ENCODE measurements around the gene LIN37. TPM values are rescaled to one million over a fixed set of nuclear protein-coding genes. Genes with fewer than 3 reads are reported as not detected.

LIN37 gene
- total and polyA plus RNA-seq, 2 donors (not counting 3 experiments of a cell fraction or from before 2014, with no cell fraction given): 11.3 to 21.4 TPM

DNA sequence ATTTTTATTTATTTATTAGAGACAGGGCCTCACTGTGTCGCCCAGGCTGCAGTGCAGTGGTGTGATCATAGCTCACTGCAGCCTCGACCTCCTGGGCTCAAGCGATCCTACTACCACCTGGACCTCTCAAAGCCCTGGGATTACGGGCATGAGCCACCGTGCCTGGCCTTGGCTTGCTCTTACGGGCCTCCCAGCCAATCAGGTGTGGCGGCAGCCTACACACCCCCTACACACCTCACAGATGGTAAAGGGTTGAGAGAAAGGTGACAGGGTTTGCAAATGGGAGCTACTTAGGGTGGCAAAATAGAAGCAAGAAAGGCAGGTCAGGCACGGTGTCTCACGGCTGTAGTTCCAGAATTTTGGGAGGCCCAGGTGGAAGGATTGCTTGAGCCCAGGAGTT, 45.0 kb upstream of the LIN37 start:
- BruUV-seq (replicated peaks): no TSS peak
- no peak for FAIRE-seq

More for the DNA sequence above, 45.0 kb upstream of the LIN37 start:
- H3K36me3 ChIP-seq (ENCODE audit: control insufficient read depth in 2 of 2, extremely low read depth in 1 of 2, insufficient read depth in 2 of 2, low read length in 2 of 2): no peaks in the 10 kb centered on the region
- H3K27ac ChIP-seq (ENCODE audit: insufficient read depth, low read depth, low read length): no peak overlapping the region
- H3K9ac ChIP-seq (replicated peaks; ENCODE audit: extremely low read depth, insufficient read depth, low read length): no peak overlapping the region
- H2AFZ ChIP-seq (ENCODE audit: low read depth, low read length): no peak overlapping the region
- no peaks in the 10 kb centered on the region for H3K79me2 ChIP-seq (ENCODE audit: control insufficient read depth, insufficient read depth, low read length)
- no peaks in the 10 kb centered on the region for H3K4me1 ChIP-seq (ENCODE audit: control insufficient read depth, extremely low read depth, insufficient read depth, low read length)
- ChIA-PET CTCF (interaction anchor here (0.6 to 2.5 kb wide), 6 partner anchors 9 to 350 kb away, joined by 3 to 12 read pairs (median 4); no protein-coding TSS in a partner anchor), POLR2A (no interaction called here)
- no peak overlapping the region for H3K4me3 ChIP-seq (replicated peaks in 1 of 3; ENCODE audit: insufficient read depth in 1 of 3, low read depth in 1 of 3, low read length in 3 of 3)
- intact Hi-C loops (cut with micrococcal nuclease) (no loop called here), dilution Hi-C loops (cut with MboI; ENCODE audit: extremely low pct_ligation_motif_present, low sequenced_read_pairs) (no loop called here)
- H4K20me1 ChIP-seq (replicated peaks; ENCODE audit: control insufficient read depth, extremely low read depth, insufficient read depth, low read length): no peaks in the 10 kb centered on the region
- no peaks in the 10 kb centered on the region for H3K27me3 ChIP-seq (ENCODE audit: control insufficient read depth in 2 of 2, insufficient read depth in 2 of 2, low read length in 2 of 2)
- TF ChIP-seq FOS (IDR thresholded peaks at IDR 0.05; ENCODE audit: borderline replicate concordance, insufficient read depth, low read length): no peak
- no peak for TF ChIP-seq EZH2 (IDR thresholded peaks at IDR 0.05; ENCODE audit: borderline replicate concordance, low read depth, low read length, severe bottlenecking)
- TF ChIP-seq POLR2AphosphoS5 (IDR thresholded peaks at IDR 0.05; ENCODE audit: insufficient read depth, low read depth, low read length): no peak
- TF ChIP-seq GATA2 (IDR thresholded peaks at IDR 0.05; ENCODE audit: insufficient read depth, insufficient read length, low read depth, low read length): no peak
- TF ChIP-seq JUN (IDR thresholded peaks at IDR 0.05; ENCODE audit: borderline replicate concordance, insufficient read depth, insufficient read length, low read depth): no peak
- TF ChIP-seq, protein P1, sequence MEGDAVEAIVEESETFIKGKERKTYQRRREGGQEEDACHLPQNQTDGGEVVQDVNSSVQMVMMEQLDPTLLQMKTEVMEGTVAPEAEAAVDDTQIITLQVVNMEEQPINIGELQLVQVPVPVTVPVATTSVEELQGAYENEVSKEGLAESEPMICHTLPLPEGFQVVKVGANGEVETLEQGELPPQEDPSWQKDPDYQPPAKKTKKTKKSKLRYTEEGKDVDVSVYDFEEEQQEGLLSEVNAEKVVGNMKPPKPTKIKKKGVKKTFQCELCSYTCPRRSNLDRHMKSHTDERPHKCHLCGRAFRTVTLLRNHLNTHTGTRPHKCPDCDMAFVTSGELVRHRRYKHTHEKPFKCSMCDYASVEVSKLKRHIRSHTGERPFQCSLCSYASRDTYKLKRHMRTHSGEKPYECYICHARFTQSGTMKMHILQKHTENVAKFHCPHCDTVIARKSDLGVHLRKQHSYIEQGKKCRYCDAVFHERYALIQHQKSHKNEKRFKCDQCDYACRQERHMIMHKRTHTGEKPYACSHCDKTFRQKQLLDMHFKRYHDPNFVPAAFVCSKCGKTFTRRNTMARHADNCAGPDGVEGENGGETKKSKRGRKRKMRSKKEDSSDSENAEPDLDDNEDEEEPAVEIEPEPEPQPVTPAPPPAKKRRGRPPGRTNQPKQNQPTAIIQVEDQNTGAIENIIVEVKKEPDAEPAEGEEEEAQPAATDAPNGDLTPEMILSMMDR (IDR thresholded peaks at IDR 0.05; ENCODE audit: extremely low read depth in 1 of 2, insufficient read depth in 1 of 2, low read depth in 1 of 2, low read length in 2 of 2): no peak
- TF ChIP-seq, protein P2, sequence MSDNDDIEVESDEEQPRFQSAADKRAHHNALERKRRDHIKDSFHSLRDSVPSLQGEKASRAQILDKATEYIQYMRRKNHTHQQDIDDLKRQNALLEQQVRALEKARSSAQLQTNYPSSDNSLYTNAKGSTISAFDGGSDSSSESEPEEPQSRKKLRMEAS (IDR thresholded peaks at IDR 0.05; ENCODE audit: insufficient read depth, insufficient read length): no peak
- H3K9me1 ChIP-seq (replicated peaks; ENCODE audit: control insufficient read depth, extremely low read depth, insufficient read depth, low read length): no peaks in the 10 kb centered on the region
- H3K9me3 ChIP-seq (replicated peaks; ENCODE audit: control insufficient read depth, insufficient read depth, low read length): no peaks in the 10 kb centered on the region
- no peak for DNase-seq (ENCODE audit: low read depth, low spot score)
- no peak overlapping the region for H3K4me2 ChIP-seq (ENCODE audit: insufficient read depth, low read length)

Data from endothelial cell of umbilical vein (primary cell).